ENCODE data around the gene USP17L27.
"Not testable (repeated sequence)": the region's sequence is repeated elsewhere in the genome, so short reads cannot be mapped to it uniquely, and the experiment has no call there.

USP17L27 gene

DNA sequence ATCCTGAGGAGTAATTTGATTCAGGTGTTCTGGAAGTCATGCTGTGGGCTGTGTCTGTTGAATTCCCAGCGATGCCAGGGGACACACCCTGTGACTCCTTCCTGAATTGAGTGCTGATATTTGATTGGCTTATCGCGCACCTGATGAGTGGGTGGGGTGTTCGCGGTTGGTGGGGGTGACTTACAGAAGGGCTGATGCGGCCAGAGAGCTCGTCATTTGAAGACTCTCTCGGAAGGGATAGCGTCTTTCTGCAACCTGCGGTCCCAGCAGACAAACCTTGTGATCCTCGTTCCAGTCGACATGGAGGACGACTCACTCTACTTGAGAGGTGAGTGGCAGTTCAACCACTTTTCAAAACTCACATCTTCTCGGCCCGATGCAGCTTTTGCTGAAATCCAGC lies at the start of gene USP17L27:
USP17L27 (plus strand) TSS at position 301 of the 400 bp plus-strand sequence; CDS start at position 301, 0 bp downstream.
- DNase-seq (ENCODE audit: low spot score) = not testable (repeated sequence)

DNA sequence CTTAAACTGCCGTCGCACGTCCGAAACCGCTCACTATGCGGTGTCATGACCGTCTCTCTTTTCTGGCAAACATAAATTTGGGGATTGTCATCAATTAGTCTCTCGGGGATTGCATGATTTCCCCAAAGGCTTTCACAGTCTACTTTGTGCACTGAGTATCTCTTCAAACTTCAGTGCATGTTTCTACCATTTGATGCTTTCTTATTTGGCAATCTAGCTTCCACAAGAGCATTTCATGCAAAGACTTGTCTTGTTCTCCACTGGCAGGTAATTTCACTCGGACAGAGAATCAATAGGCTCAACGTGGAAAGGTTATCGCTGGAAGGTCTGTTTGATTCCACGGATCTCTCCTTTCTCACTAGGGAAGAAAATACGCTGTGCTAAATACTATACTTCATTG lies 19.8 kb upstream of the USP17L27 start:
- DNase-seq (ENCODE audit: low spot score) = not testable (repeated sequence)

DNA sequence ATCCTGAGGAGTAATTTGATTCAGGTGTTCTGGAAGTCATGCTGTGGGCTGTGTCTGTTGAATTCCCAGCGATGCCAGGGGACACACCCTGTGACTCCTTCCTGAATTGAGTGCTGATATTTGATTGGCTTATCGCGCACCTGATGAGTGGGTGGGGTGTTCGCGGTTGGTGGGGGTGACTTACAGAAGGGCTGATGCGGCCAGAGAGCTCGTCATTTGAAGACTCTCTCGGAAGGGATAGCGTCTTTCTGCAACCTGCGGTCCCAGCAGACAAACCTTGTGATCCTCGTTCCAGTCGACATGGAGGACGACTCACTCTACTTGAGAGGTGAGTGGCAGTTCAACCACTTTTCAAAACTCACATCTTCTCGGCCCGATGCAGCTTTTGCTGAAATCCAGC lies 19.1 kb upstream of the USP17L27 start, which contains the start of gene USP17L24:
USP17L24 (plus strand) TSS at position 301 of the 400 bp plus-strand sequence; CDS start at position 301, 0 bp downstream.
- DNase-seq (ENCODE audit: low spot score) = not testable (repeated sequence)

DNA sequence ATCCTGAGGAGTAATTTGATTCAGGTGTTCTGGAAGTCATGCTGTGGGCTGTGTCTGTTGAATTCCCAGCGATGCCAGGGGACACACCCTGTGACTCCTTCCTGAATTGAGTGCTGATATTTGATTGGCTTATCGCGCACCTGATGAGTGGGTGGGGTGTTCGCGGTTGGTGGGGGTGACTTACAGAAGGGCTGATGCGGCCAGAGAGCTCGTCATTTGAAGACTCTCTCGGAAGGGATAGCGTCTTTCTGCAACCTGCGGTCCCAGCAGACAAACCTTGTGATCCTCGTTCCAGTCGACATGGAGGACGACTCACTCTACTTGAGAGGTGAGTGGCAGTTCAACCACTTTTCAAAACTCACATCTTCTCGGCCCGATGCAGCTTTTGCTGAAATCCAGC lies 14.3 kb upstream of the USP17L27 start, which contains the start of gene USP17L25:
USP17L25 (plus strand) TSS at position 301 of the 400 bp plus-strand sequence; CDS start at position 301, 0 bp downstream.
- not testable (repeated sequence) for DNase-seq (ENCODE audit: low spot score)

DNA sequence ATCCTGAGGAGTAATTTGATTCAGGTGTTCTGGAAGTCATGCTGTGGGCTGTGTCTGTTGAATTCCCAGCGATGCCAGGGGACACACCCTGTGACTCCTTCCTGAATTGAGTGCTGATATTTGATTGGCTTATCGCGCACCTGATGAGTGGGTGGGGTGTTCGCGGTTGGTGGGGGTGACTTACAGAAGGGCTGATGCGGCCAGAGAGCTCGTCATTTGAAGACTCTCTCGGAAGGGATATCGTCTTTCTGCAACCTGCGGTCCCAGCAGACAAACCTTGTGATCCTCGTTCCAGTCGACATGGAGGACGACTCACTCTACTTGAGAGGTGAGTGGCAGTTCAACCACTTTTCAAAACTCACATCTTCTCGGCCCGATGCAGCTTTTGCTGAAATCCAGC lies 9.6 kb upstream of the USP17L27 start, which contains the start of gene USP17L26:
USP17L26 (plus strand) TSS at position 301 of the 400 bp plus-strand sequence; CDS start at position 301, 0 bp downstream.
- DNase-seq (ENCODE audit: low spot score) = not testable (repeated sequence)

- DNase-seq (ENCODE audit: low spot score) = not testable (repeated sequence)
Measured at GRCh38 chr4:9339103-9339502, 4.8 kb upstream of the USP17L27 start, which contains the start of gene USP17L5. Gene USP17L5, plus strand, starts transcription at chr4:9339403. Its CDS starts 0 bp downstream, at chr4:9339403.

- DNase-seq (ENCODE audit: low spot score) = not testable (repeated sequence)
Measured at GRCh38 chr4:9348593-9348992, 4.6 kb downstream of the USP17L27 start, which contains the start of gene USP17L28. Gene USP17L28, plus strand, starts transcription at chr4:9348893. Its CDS starts 0 bp downstream, at chr4:9348893.

GRCh38 chr4:9350866-9351265 lies 6.9 kb downstream of the USP17L27 start:
- not testable (repeated sequence) for DNase-seq (ENCODE audit: low spot score)

GRCh38 chr4:9353338-9353737 lies 9.4 kb downstream of the USP17L27 start, which contains the start of gene USP17L29:
Gene USP17L29, plus strand, starts transcription at chr4:9353638. Its CDS starts 0 bp downstream, at chr4:9353638.
- not testable (repeated sequence) for DNase-seq (ENCODE audit: low spot score)

DNA sequence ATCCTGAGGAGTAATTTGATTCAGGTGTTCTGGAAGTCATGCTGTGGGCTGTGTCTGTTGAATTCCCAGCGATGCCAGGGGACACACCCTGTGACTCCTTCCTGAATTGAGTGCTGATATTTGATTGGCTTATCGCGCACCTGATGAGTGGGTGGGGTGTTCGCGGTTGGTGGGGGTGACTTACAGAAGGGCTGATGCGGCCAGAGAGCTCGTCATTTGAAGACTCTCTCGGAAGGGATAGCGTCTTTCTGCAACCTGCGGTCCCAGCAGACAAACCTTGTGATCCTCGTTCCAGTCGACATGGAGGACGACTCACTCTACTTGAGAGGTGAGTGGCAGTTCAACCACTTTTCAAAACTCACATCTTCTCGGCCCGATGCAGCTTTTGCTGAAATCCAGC lies 18.9 kb downstream of the USP17L27 start, which contains the start of gene USP17L30:
USP17L30 (plus strand) TSS at position 301 of the 400 bp plus-strand sequence; CDS start at position 301, 0 bp downstream.
- not testable (repeated sequence) for DNase-seq (ENCODE audit: low spot score)

DNA sequence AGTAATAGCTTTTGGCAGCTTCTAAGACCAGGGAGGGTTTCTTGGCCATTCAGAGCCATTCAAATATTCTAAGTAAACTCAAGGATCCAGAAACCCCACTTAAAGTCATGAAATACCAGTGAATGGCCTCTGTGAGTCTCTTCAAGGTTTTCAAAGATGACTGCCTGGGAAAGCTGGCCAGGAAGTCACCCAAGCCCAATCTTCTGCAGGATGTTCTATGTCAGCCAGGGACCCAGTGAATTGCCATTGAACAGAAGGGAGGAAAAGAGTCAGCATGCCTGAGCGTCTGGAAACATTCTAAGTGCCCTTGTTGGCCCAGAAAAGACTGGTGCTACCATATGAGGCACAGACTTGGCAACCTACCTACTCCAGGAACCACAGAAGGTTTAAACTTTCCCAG lies 35.9 kb downstream of the USP17L27 start:
- DNase-seq (ENCODE audit: low spot score) = not testable (repeated sequence)

DNA sequence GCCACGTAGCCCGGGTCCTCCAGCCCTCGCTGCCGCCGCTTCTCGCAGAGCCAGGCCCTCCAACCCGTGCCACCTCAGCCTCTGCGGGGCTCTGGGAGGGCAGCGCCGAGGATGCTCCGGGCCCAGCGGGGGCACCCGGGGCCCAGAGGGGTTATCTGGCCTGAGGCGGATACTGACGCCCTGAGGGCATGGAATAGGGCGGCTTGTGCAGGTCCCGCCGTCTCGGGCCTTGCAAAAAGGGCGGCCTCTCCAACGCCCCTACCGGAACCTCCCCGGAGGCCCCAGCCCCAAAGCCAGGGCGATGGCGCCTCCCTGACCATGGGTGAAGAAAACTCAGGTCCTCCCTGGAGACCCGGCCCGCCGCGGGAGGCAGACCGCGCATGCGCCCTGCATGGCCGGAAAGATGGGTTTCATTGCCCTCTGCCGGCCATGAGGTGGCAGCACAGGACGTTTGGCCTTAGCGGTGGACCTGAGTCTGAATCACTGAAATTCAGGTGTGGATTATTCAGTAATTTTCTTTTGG lies 37.1 kb downstream of the USP17L27 start:
- DNase-seq (ENCODE audit: low spot score) = not testable (repeated sequence)

- DNase-seq (ENCODE audit: low spot score) = no peak
Measured at GRCh38 chr4:9384126-9384525, 40.2 kb downstream of the USP17L27 start.

- not testable (repeated sequence) for DNase-seq (ENCODE audit: low spot score)
Measured at GRCh38 chr4:9389001-9389400, 45.1 kb downstream of the USP17L27 start.

All from pons (tissue), 1 donor.